Endothelial cell of umbilical vein (primary cell): ENCODE data around the gene INTS11. TPM values are rescaled to one million over a fixed set of nuclear protein-coding genes. Genes with fewer than 3 reads are reported as not detected.

Experiments
- BruUV-seq: library from RNA; stranded (reverse); fragments of 400-500 nt; replicated peaks from 2 replicates; lab custom pipeline; 2021; lab: Mats Ljungman, UMichigan
- CTCF ChIA-PET: fragments of 300-600, 350-600 bp; sonication (Branson Sonifier 250); formaldehyde crosslinking; loops from one replicate; lab custom pipeline; 2021; ENCODE audit warnings: antibody characterized with exemption, inconsistent platforms; lab: Charles Lee
- POLR2A ChIA-PET: fragments of 300-600, 350-600 bp; sonication (Branson Sonifier 250); formaldehyde crosslinking; loops from one replicate; lab custom pipeline; 2021; ENCODE audit warnings: antibody characterized with exemption, inconsistent platforms; lab: Charles Lee
- DNase-seq: peaks from one replicate; pipeline ENCODE4 v3.0.0-alpha.2; 2011; ENCODE audit warnings: low read depth, low spot score
- FAIRE-seq: peaks from 2 replicates; lab custom pipeline; 2011; peaks lifted over from hg19 to GRCh38; lab: Jason Lieb, UNC
- H2AFZ ChIP-seq: 2 replicates; pipeline ENCODE4 v1.6.0; 2012; ENCODE audit warnings: low read depth, low read length, control low read depth, inconsistent platforms
- H3K27ac ChIP-seq: 2 replicates; pipeline ENCODE4 v1.5.1; 2011; ENCODE audit warnings: low read depth, mild to moderate bottlenecking, control low read depth, low read length, moderate library complexity; ENCODE audit not compliant: insufficient read depth
- H3K27me3 ChIP-seq, 2 experiments: 2 replicates each; pipeline versions ENCODE4 v1.6.0 to v1.6.1; 2011; ENCODE audit warnings: low read length in 2 of 2, mixed read lengths in 1 of 2; ENCODE audit not compliant: control insufficient read depth in 2 of 2, insufficient read depth in 2 of 2
- H3K36me3 ChIP-seq, 2 experiments: 2 replicates in 1 of 2; 3 replicates in 1 of 2; pipeline ENCODE4 v1.5.1; 2011; ENCODE audit warnings: low read length in 2 of 2, mild to moderate bottlenecking in 1 of 2, moderate library complexity in 1 of 2; ENCODE audit not compliant: control insufficient read depth in 2 of 2, insufficient read depth in 2 of 2; ENCODE audit errors: extremely low read depth in 1 of 2
- H3K4me1 ChIP-seq: 3 replicates; pipeline ENCODE4 v1.5.1; 2011; ENCODE audit warnings: mild to moderate bottlenecking, low read length; ENCODE audit not compliant: control insufficient read depth, insufficient read depth; ENCODE audit errors: extremely low read depth
- H3K4me2 ChIP-seq: 2 replicates; pipeline ENCODE4 v1.6.1; 2011; ENCODE audit warnings: low read length, control low read depth, mixed read lengths; ENCODE audit not compliant: insufficient read depth
- H3K4me3 ChIP-seq, 3 experiments: fragments of 200-600 bp in 1 of 3; sonication (generic), shearing (Covaris generic) in 1 of 3; replicated peaks in 1 of 3; 2 replicates each; pipeline ENCODE4 v1.5.1; 2011 to 2016; ENCODE audit warnings: control low read depth in 3 of 3, low read length in 3 of 3, mild to moderate bottlenecking in 2 of 3, inconsistent platforms in 1 of 3, low read depth in 1 of 3, moderate library complexity in 1 of 3; ENCODE audit not compliant: insufficient read depth in 1 of 3
- H3K79me2 ChIP-seq: 2 replicates; pipeline ENCODE4 v1.6.0; 2012; ENCODE audit warnings: low read length, inconsistent platforms; ENCODE audit not compliant: control insufficient read depth, insufficient read depth
- H3K9ac ChIP-seq: replicated peaks from 2 replicates; pipeline ENCODE3; 2011; ENCODE audit warnings: low read length, control low read depth; ENCODE audit not compliant: insufficient read depth; ENCODE audit errors: extremely low read depth
- H3K9me1 ChIP-seq: replicated peaks from 3 replicates; pipeline ENCODE4 v1.6.0; 2011; ENCODE audit warnings: mild to moderate bottlenecking, low read length; ENCODE audit not compliant: control insufficient read depth, insufficient read depth; ENCODE audit errors: extremely low read depth
- H3K9me3 ChIP-seq: replicated peaks from 2 replicates; pipeline ENCODE4 v1.5.1; 2012; ENCODE audit warnings: low read length, inconsistent platforms; ENCODE audit not compliant: control insufficient read depth, insufficient read depth
- H4K20me1 ChIP-seq: replicated peaks from 2 replicates; pipeline ENCODE3; 2011; ENCODE audit warnings: mild to moderate bottlenecking, low read length; ENCODE audit not compliant: control insufficient read depth, insufficient read depth; ENCODE audit errors: extremely low read depth
- CTCF ChIP-seq, 2 donors: IDR thresholded peaks; 1 replicate in 1 of 2; 2 replicates in 1 of 2; pipeline ENCODE4 v1.5.1; 2011; ENCODE audit warnings: low read length in 2 of 2, mild to moderate bottlenecking in 2 of 2, moderate library complexity in 2 of 2, control low read depth in 1 of 2, inconsistent platforms in 1 of 2, low read depth in 1 of 2; ENCODE audit not compliant: insufficient read depth in 1 of 2; ENCODE audit errors: extremely low read depth in 1 of 2
- EZH2 ChIP-seq: IDR thresholded peaks from 2 replicates; pipeline ENCODE4 v1.6.1; 2012; ENCODE audit warnings: borderline replicate concordance, low read depth, mild to moderate bottlenecking, moderate library complexity, low read length, inconsistent platforms; ENCODE audit not compliant: severe bottlenecking
- FOS ChIP-seq: IDR thresholded peaks from 2 replicates; pipeline ENCODE4 v1.6.1; 2011; ENCODE audit warnings: mild to moderate bottlenecking, low read length, moderate library complexity, borderline replicate concordance; ENCODE audit not compliant: insufficient read depth
- GATA2 ChIP-seq: IDR thresholded peaks from 2 replicates; pipeline ENCODE4 v1.7.0; 2011; ENCODE audit warnings: low read depth, mild to moderate bottlenecking, moderate library complexity, mixed read lengths, low read length; ENCODE audit not compliant: insufficient read length, insufficient read depth
- JUN ChIP-seq: IDR thresholded peaks from 2 replicates; pipeline ENCODE4 v1.6.1; 2011; ENCODE audit warnings: borderline replicate concordance, low read depth; ENCODE audit not compliant: insufficient read length, insufficient read depth
- MAX ChIP-seq: IDR thresholded peaks from 2 replicates; pipeline ENCODE4 v1.6.1; 2011; ENCODE audit not compliant: insufficient read depth, insufficient read length
- MYC ChIP-seq: IDR thresholded peaks from one replicate; pipeline ENCODE4 v1.6.1; 2011; ENCODE audit warnings: mild to moderate bottlenecking, low read depth, low read length
- POLR2A ChIP-seq: IDR thresholded peaks from 2 replicates; pipeline ENCODE4 v1.6.1; 2012; ENCODE audit warnings: low read depth, mild to moderate bottlenecking, control low read depth, low read length
- POLR2AphosphoS5 ChIP-seq: IDR thresholded peaks from 2 replicates; pipeline ENCODE4 v1.6.1; 2012; ENCODE audit warnings: low read depth, mild to moderate bottlenecking, control low read depth, low read length, moderate library complexity; ENCODE audit not compliant: insufficient read depth
- dilution Hi-C: fragments of 300-500 bp; cut with MboI; formaldehyde crosslinking; loops from one replicate; pipeline ENCODE4 v1.15.0; 2019; ENCODE audit warnings: low sequenced_read_pairs; ENCODE audit not compliant: extremely low pct_ligation_motif_present
- intact Hi-C: fragments of 100-400 bp; cut with micrococcal nuclease; formaldehyde crosslinking; loops from one replicate; pipeline ENCODE4 v1.10.0; 2022
- polyA plus RNA-seq, 4 experiments: library from polyadenylated mRNA; depleted of rRNA in 3 of 4; stranded (reverse) in 3 of 4; unstranded in 1 of 4; fragments of >200 nt; gene quantifications; 2 replicates each; pipeline versions ENCODE4 v1.2.1 to v1.2.3, GENCODE V29; 2011 to 2012; ENCODE audit warnings: missing spikeins in 1 of 4
- total RNA-seq: library from RNA; stranded (reverse); gene quantifications from 2 replicates; pipeline ENCODE4 v1.2.3, GENCODE V29; 2021

INTS11 gene
- total and polyA plus RNA-seq, 2 donors (not counting 3 experiments of a cell fraction or from before 2014, with no cell fraction given): 132 to 222 TPM

GRCh38 chr1:1318777-1319645 lies 5.4 kb downstream of the INTS11 start:
- peaks cover 3% of the 10 kb centered on the region for H3K4me1 ChIP-seq
- POLR2A ChIA-PET: no interaction called here
- intact Hi-C loops (no loop called here), dilution Hi-C loops (no loop called here)
- BruUV-seq: no TSS peak
- H3K36me3 ChIP-seq: peaks cover 0 to 17% of the 10 kb centered on the region in 2 experiments
- H3K27ac ChIP-seq: no peak overlapping the region
- peaks cover 41% of the 10 kb centered on the region for H3K79me2 ChIP-seq
- no peak overlapping the region for H3K9ac ChIP-seq
- H2AFZ ChIP-seq: no peak overlapping the region
- no peaks in the 10 kb centered on the region for H3K27me3 ChIP-seq
- no peaks in the 10 kb centered on the region for H3K9me3 ChIP-seq
- no peak for TF ChIP-seq CTCF (IDR thresholded peaks at IDR 0.05; ENCODE audit: extremely low read depth in 1 of 2, insufficient read depth in 1 of 2, low read depth in 1 of 2, low read length in 2 of 2)
- TF ChIP-seq JUN: no peak
- TF ChIP-seq POLR2AphosphoS5: no peak
- no peak for TF ChIP-seq MYC
- no peak for TF ChIP-seq GATA2
- TF ChIP-seq FOS: no peak
- no peak for TF ChIP-seq POLR2A
- TF ChIP-seq MAX: no peak
- TF ChIP-seq EZH2: no peak
- no peak overlapping the region for H3K4me3 ChIP-seq
- no peak for DNase-seq
- H3K9me1 ChIP-seq: no peaks in the 10 kb centered on the region
- H4K20me1 ChIP-seq: peaks cover 5% of the 10 kb centered on the region
- no peak for FAIRE-seq
- CTCF ChIA-PET: no interaction called here
- no peak overlapping the region for H3K4me2 ChIP-seq
